HG03135 (cell line): ENCODE data around the gene ARHGAP28.
A peak's percentile ranks its signal among the peaks of the same experiment; 100 is the strongest.

Source experiments
- ATAC-seq: cut with Tn5 transposase; IDR thresholded peaks from one replicate; pipeline ENCODE4 v1.9.1; 2021; ENCODE audit warnings: mild to moderate bottlenecking, moderate library complexity; ENCODE audit not compliant: unreplicated experiment

The ARHGAP28 gene, protein sequence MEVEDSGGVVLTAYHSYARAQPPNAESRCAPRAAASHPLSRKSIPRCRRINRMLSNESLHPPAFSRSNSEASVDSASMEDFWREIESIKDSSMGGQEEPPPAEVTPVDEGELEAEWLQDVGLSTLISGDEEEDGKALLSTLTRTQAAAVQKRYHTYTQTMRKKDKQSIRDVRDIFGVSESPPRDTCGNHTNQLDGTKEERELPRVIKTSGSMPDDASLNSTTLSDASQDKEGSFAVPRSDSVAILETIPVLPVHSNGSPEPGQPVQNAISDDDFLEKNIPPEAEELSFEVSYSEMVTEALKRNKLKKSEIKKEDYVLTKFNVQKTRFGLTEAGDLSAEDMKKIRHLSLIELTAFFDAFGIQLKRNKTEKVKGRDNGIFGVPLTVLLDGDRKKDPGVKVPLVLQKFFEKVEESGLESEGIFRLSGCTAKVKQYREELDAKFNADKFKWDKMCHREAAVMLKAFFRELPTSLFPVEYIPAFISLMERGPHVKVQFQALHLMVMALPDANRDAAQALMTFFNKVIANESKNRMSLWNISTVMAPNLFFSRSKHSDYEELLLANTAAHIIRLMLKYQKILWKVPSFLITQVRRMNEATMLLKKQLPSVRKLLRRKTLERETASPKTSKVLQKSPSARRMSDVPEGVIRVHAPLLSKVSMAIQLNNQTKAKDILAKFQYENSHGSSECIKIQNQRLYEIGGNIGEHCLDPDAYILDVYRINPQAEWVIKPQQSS

DNA sequence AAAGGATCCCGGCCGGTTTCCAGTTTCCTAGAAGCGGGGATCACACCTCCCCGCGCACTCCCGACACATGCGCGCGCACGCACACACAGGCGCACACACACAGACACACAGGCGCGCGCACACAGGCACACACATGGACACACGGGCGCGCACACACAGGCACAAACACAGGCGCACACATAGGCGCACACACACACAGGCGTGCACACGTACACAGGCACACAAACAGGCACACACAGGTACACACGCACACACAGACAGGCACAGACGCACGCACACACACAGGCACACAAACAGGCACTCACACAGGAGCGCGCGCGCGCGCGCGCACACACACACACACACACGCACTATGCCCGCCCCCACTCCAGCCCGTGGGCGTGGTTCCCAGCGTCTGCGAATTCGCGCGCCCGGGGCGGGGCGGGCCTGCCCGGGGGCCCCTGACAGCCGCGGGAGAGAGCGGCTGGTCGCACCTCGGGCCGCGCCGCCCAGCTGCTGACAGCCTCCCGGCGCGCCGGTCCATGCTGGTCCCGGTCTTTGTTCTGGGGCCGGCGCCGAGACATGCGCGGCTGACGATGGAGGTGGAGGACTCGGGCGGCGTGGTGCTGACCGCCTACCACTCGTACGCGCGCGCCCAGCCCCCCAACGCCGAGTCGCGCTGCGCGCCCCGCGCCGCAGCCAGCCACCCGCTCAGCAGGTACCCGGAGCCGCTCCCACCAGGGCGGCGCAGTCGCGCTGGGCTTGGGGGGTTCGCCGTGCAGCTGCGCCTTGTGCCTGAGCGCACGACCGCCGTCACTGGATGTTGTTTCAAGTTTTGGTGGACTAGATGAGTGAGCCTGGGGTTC is at the start of gene ARHGAP28:
ARHGAP28 (plus strand) TSS at position 470 of the 845 bp plus-strand sequence; CDS start at position 576, 106 bp downstream.
- peak; percentile 86 for ATAC-seq

DNA sequence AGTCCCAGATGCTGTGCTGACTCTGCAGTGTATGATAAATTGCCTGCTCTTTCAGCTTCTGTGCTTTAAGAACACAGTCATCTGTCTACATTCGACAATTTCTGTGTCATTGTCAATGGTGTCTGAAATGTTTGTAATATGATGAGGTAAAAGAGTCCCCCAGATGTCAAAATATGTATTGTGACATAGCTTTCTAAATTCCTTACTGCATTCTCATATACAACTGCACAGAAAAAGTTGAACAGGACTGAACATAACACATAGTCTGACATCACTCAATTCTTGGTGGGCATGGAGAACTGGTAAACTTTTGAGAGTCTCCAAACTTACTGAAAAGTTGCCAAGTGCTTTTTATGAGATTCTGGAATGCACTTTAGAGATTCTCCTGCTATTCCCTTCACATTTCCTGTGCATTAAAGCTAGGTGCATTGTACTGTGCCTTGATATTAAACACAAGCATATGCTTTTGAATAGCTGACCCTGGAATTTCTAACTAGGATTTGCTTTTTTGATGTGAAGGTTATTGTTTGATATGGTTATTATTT is 48.1 kb upstream of the ARHGAP28 start:
- no peak for ATAC-seq

DNA sequence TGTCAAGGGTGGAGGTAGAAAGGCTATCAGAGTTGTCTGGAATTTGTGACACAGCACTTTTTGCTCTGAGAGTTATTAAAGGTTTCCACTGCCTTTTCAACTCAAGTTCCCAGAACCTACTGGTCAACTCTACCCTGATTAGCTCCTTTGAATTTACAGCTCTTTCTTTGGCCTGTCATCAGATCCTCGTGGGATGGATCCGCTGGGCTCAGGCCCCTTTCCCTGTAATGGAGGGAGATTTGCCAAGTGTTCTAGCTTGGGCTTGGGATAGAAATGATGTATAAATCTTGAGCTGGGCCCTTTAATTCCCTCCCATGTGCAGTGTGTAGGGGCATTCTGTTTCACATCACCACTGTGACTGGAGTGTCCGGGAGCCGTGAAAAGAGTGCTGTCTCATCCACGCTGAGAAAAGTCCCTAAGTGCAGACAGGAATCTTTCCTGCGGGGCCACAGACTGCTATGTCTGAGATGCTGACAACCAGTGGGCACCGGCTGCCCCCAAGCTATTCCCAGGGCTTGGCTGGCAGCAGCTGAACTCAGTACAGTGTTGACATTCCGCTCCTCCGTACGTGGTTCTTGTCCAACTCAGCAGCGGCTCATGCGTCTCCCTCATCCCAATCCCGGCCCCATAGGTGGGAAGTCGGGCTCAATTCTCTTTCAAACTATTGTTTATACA is 46.9 kb upstream of the ARHGAP28 start:
- ATAC-seq: no peak

DNA sequence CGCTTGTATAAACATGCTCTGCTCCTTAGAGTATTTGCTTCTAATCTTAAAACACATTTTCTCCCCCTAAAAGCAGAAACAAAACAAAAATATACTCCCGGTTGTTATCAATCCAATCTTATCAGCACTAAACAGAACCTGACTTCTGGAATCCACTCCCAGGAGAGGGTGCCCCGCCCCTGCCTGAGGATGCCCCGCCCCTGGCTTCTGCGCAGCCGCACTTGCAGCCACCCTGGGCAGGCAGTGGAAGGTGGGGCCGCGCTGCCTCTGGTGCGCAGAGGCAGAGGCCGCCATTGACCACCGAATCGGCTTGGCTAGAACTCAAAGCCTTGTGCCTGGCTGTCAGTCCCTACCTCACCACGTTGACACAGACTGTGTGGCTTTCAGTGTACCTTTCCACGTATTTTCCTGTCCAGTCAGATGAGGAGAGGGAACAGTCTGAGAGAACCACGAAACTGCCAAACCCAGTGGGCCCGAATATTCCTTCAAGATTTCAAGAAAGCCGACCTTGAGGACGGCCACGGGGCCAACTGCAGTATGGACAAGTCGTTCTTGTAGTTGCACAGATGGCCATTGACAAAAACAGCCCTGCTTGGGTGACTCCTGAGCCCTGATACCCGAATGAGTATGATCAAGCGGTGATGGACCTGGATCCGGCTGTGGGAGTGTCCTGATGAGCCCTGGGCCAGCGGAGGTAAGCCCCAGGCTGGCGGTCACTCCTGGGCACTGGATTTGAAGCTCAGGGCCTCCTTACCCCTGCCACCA is 46.2 kb upstream of the ARHGAP28 start:
- no peak for ATAC-seq

DNA sequence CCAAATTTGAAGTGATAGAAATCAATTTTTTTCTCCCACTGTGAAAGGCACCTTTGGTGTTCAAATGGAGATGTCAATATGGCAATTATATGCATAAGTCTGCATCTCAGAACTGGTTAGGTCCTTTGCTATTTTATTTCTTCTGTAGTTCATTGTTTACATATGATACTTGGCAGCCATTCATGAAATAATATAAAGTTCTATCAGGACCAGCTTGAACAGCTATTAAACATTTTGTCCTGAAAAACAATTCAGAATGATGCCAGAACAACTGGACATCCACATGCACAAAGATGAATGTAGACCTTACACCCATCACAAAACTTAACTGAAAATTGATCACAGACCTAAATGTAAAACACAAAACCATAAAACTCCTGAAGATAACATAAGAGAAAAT is 41.8 kb upstream of the ARHGAP28 start:
- ATAC-seq: no peak

DNA sequence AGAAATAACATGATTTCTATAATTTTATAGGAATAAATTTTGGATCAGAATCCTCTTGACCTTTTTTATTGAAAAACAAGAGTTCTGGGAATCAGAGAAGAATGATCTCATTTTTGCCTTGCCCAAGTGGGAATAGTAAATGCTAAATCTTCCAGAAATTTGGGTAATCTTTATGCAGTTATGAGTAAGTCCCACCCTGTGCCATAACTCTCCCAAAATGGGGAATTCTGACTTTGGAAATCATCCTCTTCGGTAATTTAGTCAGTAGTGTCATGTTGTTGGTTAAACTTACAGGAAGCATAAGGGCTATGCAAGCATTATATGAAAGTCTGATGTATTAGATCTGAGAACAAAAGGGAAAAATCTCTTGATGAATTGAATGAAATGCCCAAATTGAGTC is 20.6 kb upstream of the ARHGAP28 start:
- no peak for ATAC-seq

DNA sequence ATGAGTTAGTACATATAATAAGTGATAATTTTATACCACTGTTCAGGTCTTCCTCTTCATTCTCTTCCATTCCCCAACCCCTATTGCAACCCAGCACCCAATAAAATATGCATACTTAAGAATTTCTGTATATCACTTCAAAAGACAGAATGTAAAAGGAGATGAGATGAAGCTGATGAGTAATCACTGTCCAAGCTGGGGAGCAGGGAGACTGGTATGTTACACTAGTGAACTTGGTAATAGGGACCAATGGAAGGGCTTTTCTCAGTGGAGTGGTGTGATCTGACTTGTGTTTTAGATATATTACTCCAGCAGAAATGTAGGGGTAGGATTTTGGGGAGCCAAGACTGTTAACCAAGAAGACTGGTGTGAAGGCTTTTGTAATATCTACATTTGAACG is 18.0 kb upstream of the ARHGAP28 start:
- no peak for ATAC-seq

DNA sequence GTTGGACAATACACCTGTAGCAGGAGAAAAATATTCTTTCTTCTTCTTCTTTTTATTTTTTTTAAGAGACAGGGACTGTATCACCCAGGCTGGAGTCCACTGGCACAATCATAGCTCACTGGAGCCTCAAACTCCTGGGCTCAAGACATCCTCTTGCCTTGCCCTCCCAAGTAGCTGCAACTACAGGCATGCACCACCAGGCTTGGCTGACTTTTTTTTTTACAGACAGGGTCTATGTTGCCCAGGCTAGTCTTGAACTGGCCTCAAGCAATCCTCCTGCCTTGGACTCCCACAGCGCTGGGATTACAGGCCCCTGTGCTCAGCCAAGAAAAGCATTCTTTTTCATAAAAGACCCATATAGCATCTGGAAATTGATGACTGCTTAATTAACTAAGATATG is 17.1 kb upstream of the ARHGAP28 start:
- ATAC-seq: no peak

DNA sequence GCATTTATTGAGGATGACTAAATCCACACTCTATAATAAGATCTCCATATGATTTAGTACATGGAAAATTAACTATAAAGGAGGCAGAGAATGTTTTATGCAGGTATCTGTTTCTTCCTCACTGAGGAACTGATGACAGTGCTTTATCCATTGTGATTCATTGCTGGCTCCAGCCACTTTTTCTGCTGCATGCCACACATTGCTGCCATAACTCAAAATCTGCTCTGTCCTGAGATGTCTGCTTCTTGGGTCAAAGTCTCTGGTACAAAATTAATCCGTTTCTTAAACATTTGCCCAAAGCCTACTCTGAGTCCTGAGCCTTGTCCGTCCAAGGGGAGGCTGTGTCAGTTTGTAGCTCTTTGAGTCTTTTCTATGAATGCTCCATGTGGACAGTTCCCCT is 15.5 kb upstream of the ARHGAP28 start:
- no peak for ATAC-seq

DNA sequence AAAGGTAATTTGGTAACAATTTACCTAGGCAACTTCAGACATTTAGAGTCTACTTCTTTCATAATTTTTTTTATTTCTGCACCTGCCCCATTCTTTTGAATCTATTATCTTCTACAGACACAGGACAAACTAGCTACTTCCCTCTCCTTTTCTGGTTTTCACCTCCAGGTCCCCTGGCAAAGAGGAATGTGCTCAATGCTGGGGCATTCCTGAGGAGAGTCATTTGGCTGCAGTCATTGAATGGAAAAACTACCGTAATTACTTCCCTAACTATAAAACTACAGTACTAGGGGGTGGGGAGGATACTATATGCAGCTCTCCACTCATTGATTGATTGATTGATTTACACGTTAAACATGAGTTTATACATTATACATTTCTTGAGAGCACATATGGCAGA is 11.2 kb upstream of the ARHGAP28 start:
- no peak for ATAC-seq

DNA sequence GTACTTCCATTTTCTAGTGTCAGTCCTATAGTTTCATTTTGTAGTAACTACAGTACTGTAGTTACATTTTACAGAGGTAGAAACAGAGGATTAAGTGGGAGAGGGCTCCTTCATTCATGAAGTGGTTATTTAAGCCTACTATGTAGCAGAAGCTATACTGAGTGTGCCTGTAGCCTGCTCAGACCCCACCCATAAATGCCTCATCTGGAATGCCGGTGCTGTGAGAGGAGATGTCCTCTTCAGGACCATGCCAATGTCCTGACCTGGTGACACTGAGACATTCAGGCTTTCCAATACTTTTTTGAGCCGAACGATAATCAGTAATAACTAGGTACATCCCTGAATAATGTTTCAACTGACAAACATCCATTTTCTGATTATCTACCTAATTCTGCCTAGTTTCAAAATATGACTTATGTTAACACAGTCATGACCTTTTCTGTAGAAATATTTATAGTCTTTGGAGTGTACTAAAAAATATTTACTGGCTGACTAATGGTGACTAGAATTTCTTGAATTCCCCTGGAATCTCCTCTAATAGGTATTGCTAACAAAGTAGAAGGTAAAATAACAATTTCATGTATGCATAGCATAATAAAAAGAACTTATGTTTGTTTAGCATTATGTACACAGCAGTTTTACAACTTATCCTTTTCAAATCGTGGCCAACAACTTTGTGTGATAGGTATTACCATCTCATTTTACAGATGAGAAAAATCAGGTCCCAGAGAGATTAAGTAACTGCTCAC is 10.2 kb upstream of the ARHGAP28 start:
- no peak for ATAC-seq

DNA sequence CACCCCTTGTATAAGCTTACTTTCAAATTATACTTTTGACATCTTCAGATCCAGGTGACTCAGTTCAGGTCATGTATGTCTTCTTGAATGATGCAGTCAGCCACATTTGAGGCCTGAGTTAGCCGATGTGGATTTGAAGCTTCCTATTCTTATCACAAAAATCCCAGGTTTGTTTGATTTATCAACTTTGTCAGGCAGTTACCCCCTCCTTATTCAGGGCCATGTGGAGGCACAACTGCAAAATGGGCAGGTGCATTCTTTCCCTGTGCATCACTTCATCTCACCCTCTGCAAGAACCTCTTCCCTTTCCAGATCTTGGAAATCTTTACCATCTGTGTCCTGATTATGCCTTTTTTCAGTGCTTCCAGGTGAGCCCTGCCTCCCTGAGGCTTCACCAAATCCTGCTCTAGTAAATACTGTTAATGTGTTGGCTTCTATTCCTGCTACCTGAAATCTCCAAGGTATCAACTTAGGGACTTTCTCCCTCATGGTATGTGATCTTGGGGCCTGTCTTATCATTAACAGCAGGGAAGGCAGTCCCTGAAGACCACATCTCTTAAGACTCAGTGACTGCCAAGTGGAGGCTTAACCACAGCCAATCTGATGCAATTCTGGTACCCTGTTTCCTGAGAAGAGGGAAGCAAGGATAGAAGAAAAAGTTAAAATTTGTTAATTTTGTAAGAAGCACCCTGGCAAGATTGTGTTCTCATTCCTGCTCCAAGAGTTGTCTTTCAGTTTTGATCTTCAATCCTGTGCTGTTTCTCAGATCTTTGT is 9.4 kb upstream of the ARHGAP28 start:
- ATAC-seq: no peak

DNA sequence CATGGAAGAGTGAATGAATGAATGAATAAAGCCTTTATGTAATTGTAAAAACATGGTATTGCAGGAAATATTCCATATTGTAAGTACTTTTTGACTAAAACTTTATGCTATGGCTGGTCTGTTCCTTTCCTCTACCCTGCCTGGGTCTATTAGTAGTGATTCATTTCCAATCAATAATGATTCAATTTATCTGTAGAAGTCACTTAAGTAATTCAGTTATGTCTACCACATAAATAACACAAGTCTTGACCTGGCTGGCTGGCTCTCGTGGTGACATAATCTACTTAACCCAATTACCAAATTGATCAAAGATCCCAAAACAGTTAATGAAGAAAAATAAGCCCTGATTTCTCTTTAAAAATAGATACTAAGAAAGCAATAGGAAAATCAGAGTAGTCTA is 7.8 kb upstream of the ARHGAP28 start:
- no peak for ATAC-seq

DNA sequence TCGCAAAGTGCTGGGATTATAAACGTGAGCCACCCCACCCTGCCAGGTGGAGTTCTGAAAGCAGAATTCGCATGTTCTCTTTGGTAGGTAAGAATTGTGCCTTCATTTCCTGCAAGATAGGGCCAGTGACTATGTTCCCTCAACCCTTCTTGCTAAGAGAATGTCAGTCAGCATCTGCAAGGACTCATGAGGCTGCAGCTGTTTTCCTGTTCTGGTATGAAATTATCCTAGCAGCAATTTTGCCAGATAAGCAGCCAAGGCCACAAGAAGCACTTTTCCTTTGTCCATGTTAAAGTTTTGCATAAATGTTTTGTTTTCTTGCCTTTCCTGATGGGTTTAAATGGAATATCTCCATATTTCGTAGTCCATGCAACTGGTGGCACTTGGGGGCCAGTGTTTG is 6.8 kb upstream of the ARHGAP28 start:
- no peak for ATAC-seq

DNA sequence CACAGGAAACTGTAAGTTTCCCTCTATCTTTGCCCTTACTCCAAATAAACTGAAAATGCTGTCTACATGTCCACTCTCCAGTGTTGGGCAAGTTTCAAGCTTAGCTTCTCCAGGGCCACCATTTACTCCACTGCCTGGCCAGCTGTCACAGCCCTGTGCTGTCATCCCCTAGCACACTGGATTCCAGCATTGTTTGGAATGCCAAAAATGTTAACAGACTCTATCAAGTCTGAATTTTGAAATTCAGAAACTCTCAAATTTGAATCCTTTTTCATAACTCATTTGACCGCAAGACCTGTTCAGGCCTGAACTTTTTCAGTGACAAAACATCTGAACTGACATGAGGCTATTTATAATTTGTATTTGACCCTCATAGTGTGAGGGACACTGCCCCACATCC is 5.2 kb upstream of the ARHGAP28 start:
- no peak for ATAC-seq

DNA sequence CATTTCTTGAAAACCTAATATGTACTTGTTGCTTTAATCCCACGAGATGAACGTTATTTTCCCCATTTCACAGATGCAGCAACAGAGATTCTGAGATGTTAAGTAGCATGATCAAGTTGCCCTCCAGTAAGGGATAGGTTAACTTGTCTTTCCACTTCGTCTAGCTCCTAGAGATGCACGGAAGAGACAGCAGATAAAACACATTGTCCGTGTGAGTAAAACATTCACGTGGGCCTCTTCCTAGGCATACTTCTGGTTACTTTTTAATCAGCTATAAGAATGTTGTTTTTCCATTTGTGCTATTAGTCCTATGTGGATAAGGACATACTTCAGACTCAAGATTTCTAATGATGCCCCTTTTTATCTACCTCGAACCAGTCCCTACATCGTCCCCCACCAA is 1.2 kb upstream of the ARHGAP28 start:
- ATAC-seq: no peak

DNA sequence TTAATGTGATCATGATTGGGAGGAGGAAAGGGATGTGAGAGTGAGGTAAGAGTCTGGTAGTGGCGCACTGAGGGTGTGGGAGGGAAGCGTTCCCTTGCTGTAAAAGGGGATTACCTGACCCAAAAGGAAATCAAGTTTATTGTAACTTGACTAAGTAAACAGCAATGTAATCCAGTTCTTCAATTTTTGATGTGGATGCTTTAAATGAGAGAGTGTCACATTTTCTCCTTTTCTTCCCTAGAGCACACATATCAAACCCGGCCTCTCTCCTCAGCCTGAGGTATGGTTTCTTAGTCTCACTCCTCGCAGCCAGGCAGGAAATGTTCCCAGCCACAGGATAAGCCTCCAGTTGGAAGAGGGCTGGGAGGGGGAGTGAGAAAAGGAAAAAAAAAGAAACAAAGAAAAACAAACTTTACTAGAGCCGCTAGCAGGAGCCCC is 688 bp upstream of the ARHGAP28 start:
- no peak for ATAC-seq
